Neural cell (in vitro differentiated cells): ENCODE measurements around the gene SPOP. TPM values are rescaled to one million over a fixed set of nuclear protein-coding genes. Genes with fewer than 3 reads are reported as not detected.

Experiments used
- H2AFZ ChIP-seq: fragments of 200-600, 300-800 bp; sonication (generic), shearing (Covaris generic); 2 replicates; pipeline ENCODE4 v1.6.0; 2014; ENCODE audit warnings: low read depth, mild to moderate bottlenecking, antibody characterized with exemption, low read length, moderate library complexity
- H3F3A ChIP-seq: fragments of 200-600 bp; shearing (Covaris generic); 2 replicates; pipeline ENCODE4 v1.6.1; 2016; ENCODE audit warnings: mild to moderate bottlenecking, moderate library complexity, mixed read lengths, antibody characterized with exemption, low read length; ENCODE audit not compliant: insufficient read depth, poor library complexity, severe bottlenecking
- H3K27ac ChIP-seq: fragments of 200-600, 300-800 bp; sonication (generic), shearing (Covaris generic); 2 replicates; pipeline ENCODE4 v1.5.1; 2014; ENCODE audit warnings: mild to moderate bottlenecking, low read length, moderate library complexity
- H3K27me3 ChIP-seq: fragments of 300-800, 200-600 bp; sonication (generic), shearing (Covaris generic); 2 replicates; pipeline ENCODE4 v1.6.0; 2014; ENCODE audit warnings: mild to moderate bottlenecking, low read depth, low read length, moderate library complexity; ENCODE audit not compliant: insufficient read depth
- H3K36me3 ChIP-seq: fragments of 300-800, 200-600 bp; sonication (generic), shearing (Covaris generic); 2 replicates; pipeline ENCODE4 v1.5.1; 2014; ENCODE audit warnings: mild to moderate bottlenecking, antibody characterized with exemption, low read length, moderate library complexity; ENCODE audit not compliant: insufficient read depth
- H3K4me2 ChIP-seq: fragments of 300-800, 200-600 bp; sonication (generic), shearing (Covaris generic); 2 replicates; pipeline ENCODE4 v1.6.0; 2014; ENCODE audit warnings: mild to moderate bottlenecking, low read length
- H3K4me3 ChIP-seq: fragments of 300-800, 200-600 bp; sonication (generic), shearing (Covaris generic); 2 replicates; pipeline ENCODE4 v1.5.1; 2014; ENCODE audit warnings: mild to moderate bottlenecking, low read length, moderate library complexity
- H3K79me2 ChIP-seq: fragments of 200-600 bp; shearing (Covaris generic); replicated peaks from 2 replicates; pipeline ENCODE4 v1.6.0; 2014; ENCODE audit warnings: mild to moderate bottlenecking, low read length, moderate library complexity; ENCODE audit not compliant: insufficient read depth
- H3K9ac ChIP-seq: fragments of 300-800, 200-600 bp; sonication (generic), shearing (Covaris generic); 2 replicates; pipeline ENCODE4 v1.6.1; 2016; ENCODE audit warnings: mild to moderate bottlenecking, low read length, mixed read lengths
- H3K9me2 ChIP-seq: fragments of 200-600 bp; shearing (Covaris generic); 2 replicates; pipeline ENCODE4 v1.6.1; 2016; ENCODE audit warnings: mild to moderate bottlenecking, low read length, mixed read lengths; ENCODE audit not compliant: insufficient read depth
- H3K9me3 ChIP-seq: fragments of 200-600, 300-800 bp; sonication (generic), shearing (Covaris generic); 2 replicates; pipeline ENCODE4 v1.6.1; 2016; ENCODE audit warnings: mild to moderate bottlenecking, mixed run types, low read length, moderate library complexity, mixed read lengths
- H4K20me1 ChIP-seq: fragments of 200-600 bp; shearing (Covaris generic); 2 replicates; pipeline ENCODE4 v1.6.1; 2016; ENCODE audit warnings: mild to moderate bottlenecking, mixed run types; ENCODE audit not compliant: insufficient read depth
- CTCF ChIP-seq: fragments of 450-650 bp; IDR thresholded peaks from 2 replicates; pipeline ENCODE4 v1.5.1; 2014; ENCODE audit warnings: antibody characterized with exemption, mild to moderate bottlenecking, moderate library complexity; ENCODE audit not compliant: poor library complexity, severe bottlenecking
- EP300 ChIP-seq: fragments of 450-650 bp; conservative IDR thresholded peaks from 2 replicates; pipeline ENCODE4 v1.6.1; 2014; ENCODE audit warnings: antibody characterized with exemption, mild to moderate bottlenecking, moderate library complexity; ENCODE audit not compliant: poor library complexity, severe bottlenecking
- EZH2 ChIP-seq: fragments of 200-600, 300-800 bp; shearing (Covaris generic), sonication (generic); IDR thresholded peaks from 2 replicates; pipeline ENCODE4 v1.6.1; 2014; ENCODE audit warnings: antibody characterized with exemption, low read length, borderline replicate concordance, mild to moderate bottlenecking; ENCODE audit not compliant: insufficient read depth, poor library complexity, severe bottlenecking
- MXI1 ChIP-seq: fragments of 450-650 bp; conservative IDR thresholded peaks from 2 replicates; pipeline ENCODE4 v1.6.1; 2014; ENCODE audit warnings: antibody characterized with exemption, mild to moderate bottlenecking; ENCODE audit not compliant: poor library complexity, severe bottlenecking
- POLR2AphosphoS5 ChIP-seq: IDR thresholded peaks from 2 replicates; pipeline ENCODE4 v1.6.1; 2012
- REST ChIP-seq: IDR thresholded peaks from 2 replicates; pipeline ENCODE4 v1.6.1; 2012; ENCODE audit warnings: borderline replicate concordance
- SMC3 ChIP-seq: fragments of 450-650 bp; conservative IDR thresholded peaks from 2 replicates; pipeline ENCODE4 v1.6.1; 2014; ENCODE audit warnings: antibody characterized with exemption, mild to moderate bottlenecking, moderate library complexity; ENCODE audit not compliant: poor library complexity
- TAF1 ChIP-seq: IDR thresholded peaks from 2 replicates; pipeline ENCODE4 v1.6.1; 2012; ENCODE audit warnings: low read depth
- polyA plus RNA-seq: library from polyadenylated mRNA; depleted of rRNA; stranded (reverse); fragments of >200 nt; gene quantifications from 2 replicates; pipeline ENCODE4 v1.2.3, GENCODE V29; 2014

SPOP gene
- polyA plus RNA-seq, 1 donor from 2014 or later: 71.9 TPM

- peaks cover 22% of the 10 kb centered on the region for H3K36me3 ChIP-seq
- no peaks in the 10 kb centered on the region for H3F3A ChIP-seq
- no peaks in the 10 kb centered on the region for H3K27me3 ChIP-seq
- no peaks in the 10 kb centered on the region for H3K79me2 ChIP-seq
- no peaks in the 10 kb centered on the region for H4K20me1 ChIP-seq
- H3K4me2 ChIP-seq: no peak overlapping the region
- H2AFZ ChIP-seq: no peak overlapping the region
- H3K4me3 ChIP-seq: no peak overlapping the region
- H3K27ac ChIP-seq: no peak overlapping the region
- H3K9me2 ChIP-seq: no peaks in the 10 kb centered on the region
- H3K9me3 ChIP-seq: no peaks in the 10 kb centered on the region
- TF ChIP-seq EZH2 (no peak), CTCF (no peak), EP300 (no peak), MXI1 (no peak), REST (no peak)
- H3K9ac ChIP-seq: no peak overlapping the region
Observed at GRCh38 chr17:49603720-49604119, 74.2 kb downstream of the SPOP start.

GRCh38 chr17:49603238-49603637 is 74.7 kb downstream of the SPOP start:
- no peaks in the 10 kb centered on the region for H3K9me3 ChIP-seq
- H3K36me3 ChIP-seq: peaks cover 17% of the 10 kb centered on the region
- H3K27me3 ChIP-seq: no peaks in the 10 kb centered on the region
- H3K9me2 ChIP-seq: no peaks in the 10 kb centered on the region
- H3F3A ChIP-seq: no peaks in the 10 kb centered on the region
- no peak overlapping the region for H3K4me3 ChIP-seq
- H3K79me2 ChIP-seq: no peaks in the 10 kb centered on the region
- H3K4me2 ChIP-seq: no peak overlapping the region
- H2AFZ ChIP-seq: no peak overlapping the region
- H3K9ac ChIP-seq: no peak overlapping the region
- no peak for TF ChIP-seq EP300
- TF ChIP-seq EZH2: no peak
- H4K20me1 ChIP-seq: no peaks in the 10 kb centered on the region
- no peak overlapping the region for H3K27ac ChIP-seq

GRCh38 chr17:49602783-49603182 is 75.1 kb downstream of the SPOP start:
- no peak for TF ChIP-seq POLR2AphosphoS5
- TF ChIP-seq REST: no peak
- TF ChIP-seq EP300: no peak
- no peak for TF ChIP-seq CTCF
- no peak for TF ChIP-seq SMC3
- no peak for TF ChIP-seq TAF1
- TF ChIP-seq MXI1: no peak
- Histone ChIP-seq H3K9me3 (no peaks in the 10 kb centered on the region), H3K27ac (no peak overlapping the region), H3K9ac (no peak overlapping the region), H3K4me2 (no peak overlapping the region), H3K36me3 (peaks cover 14% of the 10 kb centered on the region), H4K20me1 (no peaks in the 10 kb centered on the region), H3F3A (no peaks in the 10 kb centered on the region), H3K79me2 (no peaks in the 10 kb centered on the region), H2AFZ (no peak overlapping the region), H3K4me3 (no peak overlapping the region), H3K9me2 (no peaks in the 10 kb centered on the region), H3K27me3 (no peaks in the 10 kb centered on the region)
